Glutamatergic neuron (in vitro differentiated cells): Measurements from ENCODE around the gene ANGPTL2. TPM values are rescaled to one million over a fixed set of nuclear protein-coding genes. Genes with fewer than 3 reads are reported as not detected.

Experiments used
- DNase-seq: peaks from one replicate; pipeline ENCODE4 v3.0.0; 2022
- H3K27ac Mint-ChIP-seq: one replicate; pipeline ENCODE4 v1.8.0; 2020; ENCODE audit warnings: mild to moderate bottlenecking, mixed read lengths, inconsistent platforms; ENCODE audit not compliant: unreplicated experiment
- H3K27me3 Mint-ChIP-seq: one replicate; pipeline ENCODE4 v1.8.0; 2020; ENCODE audit warnings: mild to moderate bottlenecking, moderate library complexity, mixed read lengths, inconsistent platforms; ENCODE audit not compliant: unreplicated experiment
- H3K36me3 Mint-ChIP-seq: one replicate; pipeline ENCODE4 v1.8.0; 2020; ENCODE audit warnings: mild to moderate bottlenecking, mixed read lengths, inconsistent platforms; ENCODE audit not compliant: unreplicated experiment
- H3K4me1 Mint-ChIP-seq: one replicate; pipeline ENCODE4 v1.8.0; 2020; ENCODE audit warnings: mild to moderate bottlenecking, low read depth, mixed read lengths, inconsistent platforms; ENCODE audit not compliant: unreplicated experiment
- H3K4me3 Mint-ChIP-seq: one replicate; pipeline ENCODE4 v1.8.0; 2020; ENCODE audit warnings: mild to moderate bottlenecking, mixed read lengths, inconsistent platforms; ENCODE audit not compliant: unreplicated experiment
- H3K9me3 Mint-ChIP-seq: one replicate; pipeline ENCODE4 v1.8.0; 2020; ENCODE audit warnings: mild to moderate bottlenecking, moderate library complexity, mixed read lengths, inconsistent platforms; ENCODE audit not compliant: unreplicated experiment
- CTCF ChIP-seq: fragments of 200-600 bp; sonication (generic); IDR thresholded peaks from one replicate; pipeline ENCODE4 v1.5.0; 2021; ENCODE audit not compliant: partially characterized antibody, unreplicated experiment
- total RNA-seq: library from RNA; stranded (reverse); fragmentation: NEBNext Ultra II Directional; extraction: Animal tissue kit (Norgen Biotek cat#: 25700); gene quantifications from one replicate; pipeline ENCODE4 v1.2.1, GENCODE V29; 2021; ENCODE audit not compliant: unreplicated experiment

The ANGPTL2 gene
- total RNA-seq, 1 donor from 2014 or later, result 55.5 TPM

- peaks cover 9% of the 10 kb centered on the region for H3K36me3 Mint-ChIP-seq
- TF ChIP-seq CTCF, result no peak
- H3K27me3 Mint-ChIP-seq, result peaks cover 5% of the 10 kb centered on the region
- no peak overlapping the region for H3K4me3 Mint-ChIP-seq
- no peak for DNase-seq
- no peak overlapping the region for H3K27ac Mint-ChIP-seq
- peaks cover 9% of the 10 kb centered on the region for H3K9me3 Mint-ChIP-seq
- H3K4me1 Mint-ChIP-seq, result peaks cover 3% of the 10 kb centered on the region
Observed at GRCh38 chr9:127083138-127083980, 39.1 kb downstream of the ANGPTL2 start.

- no peak overlapping the region for H3K27ac Mint-ChIP-seq
- H3K4me3 Mint-ChIP-seq, result no peak overlapping the region
- DNase-seq, result no peak
- H3K27me3 Mint-ChIP-seq, result peaks cover 9% of the 10 kb centered on the region
- H3K36me3 Mint-ChIP-seq, result peaks cover 3% of the 10 kb centered on the region
- TF ChIP-seq CTCF, result no peak
- peaks cover 9% of the 10 kb centered on the region for H3K4me1 Mint-ChIP-seq
- peaks cover 12% of the 10 kb centered on the region for H3K9me3 Mint-ChIP-seq
Observed at GRCh38 chr9:127081250-127082185, 40.9 kb downstream of the ANGPTL2 start.

GRCh38 chr9:127079446-127080140, 42.8 kb downstream of the ANGPTL2 start:
- peaks cover 21% of the 10 kb centered on the region for H3K4me1 Mint-ChIP-seq
- H3K27ac Mint-ChIP-seq, result no peak overlapping the region
- no peak overlapping the region for H3K4me3 Mint-ChIP-seq
- peaks cover 9% of the 10 kb centered on the region for H3K27me3 Mint-ChIP-seq
- TF ChIP-seq CTCF, result no peak
- no peak for DNase-seq
- H3K36me3 Mint-ChIP-seq, result peaks cover 3% of the 10 kb centered on the region
- peaks cover 10% of the 10 kb centered on the region for H3K9me3 Mint-ChIP-seq

- H3K27me3 Mint-ChIP-seq, result peaks cover 7% of the 10 kb centered on the region
- no peak for DNase-seq
- TF ChIP-seq CTCF, result no peak
- H3K27ac Mint-ChIP-seq, result no peak overlapping the region
- H3K4me3 Mint-ChIP-seq, result no peak overlapping the region
- peaks cover 3% of the 10 kb centered on the region for H3K36me3 Mint-ChIP-seq
- H3K4me1 Mint-ChIP-seq, result peaks cover 21% of the 10 kb centered on the region
- H3K9me3 Mint-ChIP-seq, result peaks cover 10% of the 10 kb centered on the region
Observed at GRCh38 chr9:127078988-127079387, 43.4 kb downstream of the ANGPTL2 start.
